NCI-H460 (cell line): ENCODE measurements around the gene C1QTNF8. TPM values are rescaled to one million over a fixed set of nuclear protein-coding genes. Genes with fewer than 3 reads are reported as not detected.

Experiments used
- DNase-seq: peaks from one replicate; pipeline ENCODE4 v3.0.0-alpha.2; 2016; ENCODE audit warnings: low read depth; ENCODE audit errors: extremely low read depth
- total RNA-seq: library from RNA; depleted of rRNA; stranded (reverse); fragments of >200 nt; shearing (Covaris generic); gene quantifications from 2 replicates; pipeline ENCODE4 v1.2.3, GENCODE V29; 2014

C1QTNF8 gene
- total RNA-seq, 1 experiment from 2014 or later: not detected

- no peak for DNase-seq
Observed at GRCh38 chr16:1127971-1128715, 32.1 kb upstream of the C1QTNF8 start.

- no peak for DNase-seq
Observed at GRCh38 chr16:1127101-1127500, 31.1 kb upstream of the C1QTNF8 start.

GRCh38 chr16:1126586-1126985, 30.5 kb upstream of the C1QTNF8 start:
- no peak for DNase-seq

GRCh38 chr16:1126044-1126443, 30.0 kb upstream of the C1QTNF8 start:
- no peak for DNase-seq

- DNase-seq: peak; percentile 25
Observed at GRCh38 chr16:1125471-1125870, 29.4 kb upstream of the C1QTNF8 start.

- no peak for DNase-seq
Observed at GRCh38 chr16:1124795-1125194, 28.8 kb upstream of the C1QTNF8 start.

GRCh38 chr16:1124291-1124690, 28.2 kb upstream of the C1QTNF8 start:
- DNase-seq: no peak

- DNase-seq: no peak
Observed at GRCh38 chr16:1123525-1124230, 27.6 kb upstream of the C1QTNF8 start.

GRCh38 chr16:1122398-1122765, 26.3 kb upstream of the C1QTNF8 start:
- no peak for DNase-seq

- no peak for DNase-seq
Observed at GRCh38 chr16:1121601-1122397, 25.8 kb upstream of the C1QTNF8 start.

- DNase-seq: no peak
Observed at GRCh38 chr16:1121009-1121408, 25.0 kb upstream of the C1QTNF8 start.

- no peak for DNase-seq
Observed at GRCh38 chr16:1120577-1120941, 24.5 kb upstream of the C1QTNF8 start.

- DNase-seq: no peak
Observed at GRCh38 chr16:1119766-1120576, 23.9 kb upstream of the C1QTNF8 start.

- DNase-seq: no peak
Observed at GRCh38 chr16:1119129-1119528, 23.1 kb upstream of the C1QTNF8 start.

- no peak for DNase-seq
Observed at GRCh38 chr16:1117926-1118325, 21.9 kb upstream of the C1QTNF8 start.

GRCh38 chr16:1117176-1117900, 21.3 kb upstream of the C1QTNF8 start:
- DNase-seq: no peak

GRCh38 chr16:1116693-1117077, 20.6 kb upstream of the C1QTNF8 start:
- no peak for DNase-seq

GRCh38 chr16:1113889-1114526, 18.0 kb upstream of the C1QTNF8 start:
- no peak for DNase-seq

GRCh38 chr16:1113489-1113888, 17.4 kb upstream of the C1QTNF8 start:
- no peak for DNase-seq
